DOHH2 (cell line): ENCODE measurements around the gene SOAT2.

Experiments used
- EZH2phosphoT487 ChIP-seq: fragments of 200-600 bp; sonication (generic); IDR thresholded peaks from 2 replicates; pipeline ENCODE4 v1.6.1; 2017; ENCODE audit warnings: borderline replicate concordance, mild to moderate bottlenecking, antibody characterized with exemption, low read length, moderate library complexity, mixed read lengths
- TF ChIP-seq, protein P1 (sequence below): fragments of 200-600 bp; sonication (generic); IDR thresholded peaks from one replicate; pipeline ENCODE4 v1.5.1; 2014; ENCODE audit warnings: antibody characterized with exemption, mild to moderate bottlenecking, low read depth, low read length; ENCODE audit not compliant: poor library complexity, severe bottlenecking

GRCh38 chr12:53070877-53071492 is 32.3 kb upstream of the SOAT2 start:
- TF ChIP-seq, protein P1, sequence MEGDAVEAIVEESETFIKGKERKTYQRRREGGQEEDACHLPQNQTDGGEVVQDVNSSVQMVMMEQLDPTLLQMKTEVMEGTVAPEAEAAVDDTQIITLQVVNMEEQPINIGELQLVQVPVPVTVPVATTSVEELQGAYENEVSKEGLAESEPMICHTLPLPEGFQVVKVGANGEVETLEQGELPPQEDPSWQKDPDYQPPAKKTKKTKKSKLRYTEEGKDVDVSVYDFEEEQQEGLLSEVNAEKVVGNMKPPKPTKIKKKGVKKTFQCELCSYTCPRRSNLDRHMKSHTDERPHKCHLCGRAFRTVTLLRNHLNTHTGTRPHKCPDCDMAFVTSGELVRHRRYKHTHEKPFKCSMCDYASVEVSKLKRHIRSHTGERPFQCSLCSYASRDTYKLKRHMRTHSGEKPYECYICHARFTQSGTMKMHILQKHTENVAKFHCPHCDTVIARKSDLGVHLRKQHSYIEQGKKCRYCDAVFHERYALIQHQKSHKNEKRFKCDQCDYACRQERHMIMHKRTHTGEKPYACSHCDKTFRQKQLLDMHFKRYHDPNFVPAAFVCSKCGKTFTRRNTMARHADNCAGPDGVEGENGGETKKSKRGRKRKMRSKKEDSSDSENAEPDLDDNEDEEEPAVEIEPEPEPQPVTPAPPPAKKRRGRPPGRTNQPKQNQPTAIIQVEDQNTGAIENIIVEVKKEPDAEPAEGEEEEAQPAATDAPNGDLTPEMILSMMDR, result no peak
- TF ChIP-seq EZH2phosphoT487, result no peak
